Measurements from ENCODE around the gene BIRC3.
"Not testable (repeated sequence)": the region's sequence is repeated elsewhere in the genome, so short reads cannot be mapped to it uniquely, and the experiment has no call there.

BIRC3 gene

DNA sequence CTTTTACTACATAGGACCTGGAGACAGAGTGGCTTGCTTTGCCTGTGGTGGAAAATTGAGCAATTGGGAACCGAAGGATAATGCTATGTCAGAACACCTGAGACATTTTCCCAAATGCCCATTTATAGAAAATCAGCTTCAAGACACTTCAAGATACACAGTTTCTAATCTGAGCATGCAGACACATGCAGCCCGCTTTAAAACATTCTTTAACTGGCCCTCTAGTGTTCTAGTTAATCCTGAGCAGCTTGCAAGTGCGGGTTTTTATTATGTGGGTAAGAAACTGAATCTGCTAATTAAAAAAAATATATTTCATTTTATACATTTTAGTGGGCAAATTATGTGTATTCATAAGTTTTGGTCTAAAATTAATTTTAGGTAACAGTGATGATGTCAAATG is 7.8 kb downstream of the BIRC3 start:
- no peak for DNase-seq (ENCODE audit: low read depth)

DNA sequence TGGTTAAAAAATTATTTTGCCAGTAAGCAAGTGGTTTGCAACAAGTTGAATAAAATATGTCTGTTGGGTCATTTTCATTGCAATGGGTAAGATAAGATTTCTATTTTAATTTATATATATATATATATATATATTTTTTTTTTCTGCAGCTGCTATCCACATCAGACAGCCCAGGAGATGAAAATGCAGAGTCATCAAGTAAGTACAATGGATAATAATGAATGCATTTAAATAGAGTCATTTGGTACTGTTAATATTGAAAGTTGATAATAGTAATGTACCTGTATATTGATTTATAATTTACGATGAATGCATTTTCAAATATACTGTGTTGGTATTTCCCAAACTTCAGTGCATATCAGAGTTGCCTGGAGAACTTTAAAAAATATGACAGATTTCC is 11.5 kb downstream of the BIRC3 start:
- DNase-seq (ENCODE audit: low read depth) = no peak

DNA sequence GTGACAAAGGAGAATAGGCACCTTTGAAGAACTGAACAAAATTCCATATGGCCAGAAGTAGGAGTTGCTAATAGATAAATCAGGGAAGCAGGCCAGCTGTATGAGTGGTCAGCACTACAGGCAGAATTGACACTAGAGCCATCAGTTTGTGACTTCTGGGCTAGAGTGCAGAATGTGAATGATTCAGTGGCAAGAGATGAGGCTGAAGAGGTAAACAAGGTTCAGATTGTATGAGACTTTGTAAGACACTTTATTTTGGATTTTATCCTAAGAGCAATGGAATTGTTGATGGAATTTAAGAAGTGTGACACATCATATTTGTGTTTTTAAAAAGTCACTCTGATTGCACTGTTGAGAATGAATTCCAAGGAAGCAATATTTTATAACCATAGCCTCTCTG is 12.9 kb downstream of the BIRC3 start:
- DNase-seq (ENCODE audit: low read depth) = no peak

GRCh38 chr11:102331341-102331740 is 14.1 kb downstream of the BIRC3 start:
- DNase-seq (ENCODE audit: low read depth) = no peak

DNA sequence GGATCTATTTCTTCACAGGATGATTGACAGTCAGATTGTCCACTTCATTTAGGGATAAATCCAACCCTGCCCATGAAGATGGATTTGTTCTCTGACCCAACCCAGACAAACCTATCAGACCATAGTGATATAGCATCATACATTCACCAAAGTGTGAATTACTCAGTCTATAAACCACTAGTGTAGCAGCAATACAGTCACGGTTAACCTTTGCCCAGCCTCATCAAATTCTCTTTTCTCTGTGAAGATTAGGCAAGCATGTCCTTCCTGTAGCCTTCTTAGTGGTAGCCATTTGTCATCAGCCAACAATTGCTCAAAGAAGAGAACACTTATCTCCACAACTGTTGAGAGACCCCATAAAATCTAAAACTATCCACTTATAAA is 15.3 kb downstream of the BIRC3 start:
- DNase-seq (ENCODE audit: low read depth) = no peak

- DNase-seq (ENCODE audit: low read depth) = no peak
Measured at GRCh38 chr11:102338479-102339010, 21.3 kb downstream of the BIRC3 start.

- not testable (repeated sequence) for DNase-seq (ENCODE audit: low read depth)
Measured at GRCh38 chr11:102341311-102341710, 24.0 kb downstream of the BIRC3 start.

GRCh38 chr11:102341844-102342318 is 24.6 kb downstream of the BIRC3 start:
- peak; percentile 41 for DNase-seq (ENCODE audit: low read depth)

DNA sequence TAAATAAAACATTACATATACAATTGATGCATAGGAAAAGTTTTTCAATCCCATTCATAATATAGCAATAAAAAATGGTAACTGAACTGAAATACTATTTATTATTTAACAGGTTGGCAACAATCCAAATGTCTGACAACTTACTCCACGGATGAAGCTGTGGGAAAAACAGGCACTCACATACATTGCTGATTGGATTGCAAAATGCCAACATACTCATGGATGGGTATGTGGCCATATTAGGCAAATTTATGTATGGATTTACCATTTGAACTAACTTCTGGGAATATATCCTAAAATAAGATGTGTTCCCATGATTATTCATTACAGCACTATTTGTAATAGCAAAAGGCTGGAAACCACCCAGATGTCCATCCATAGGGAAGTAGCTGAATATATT is 26.5 kb downstream of the BIRC3 start:
- no peak for DNase-seq (ENCODE audit: low read depth)

GRCh38 chr11:102345904-102346303 is 28.6 kb downstream of the BIRC3 start:
- no peak for DNase-seq (ENCODE audit: low read depth)

DNA sequence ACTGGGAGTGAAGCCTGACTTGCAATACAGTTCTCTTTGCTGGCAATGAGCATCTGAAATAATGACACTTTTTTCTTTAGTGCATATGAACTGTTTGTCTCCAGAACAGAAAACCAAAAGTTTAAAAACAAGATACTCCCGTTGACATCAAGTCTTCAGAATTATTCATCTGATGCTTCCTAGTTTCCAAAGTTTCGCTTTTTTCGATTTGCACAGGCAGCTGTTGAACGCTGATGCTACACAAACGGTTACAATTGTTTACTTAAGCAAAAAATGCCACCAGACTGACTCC is 29.1 kb downstream of the BIRC3 start:
- no peak for DNase-seq (ENCODE audit: low read depth)

DNA sequence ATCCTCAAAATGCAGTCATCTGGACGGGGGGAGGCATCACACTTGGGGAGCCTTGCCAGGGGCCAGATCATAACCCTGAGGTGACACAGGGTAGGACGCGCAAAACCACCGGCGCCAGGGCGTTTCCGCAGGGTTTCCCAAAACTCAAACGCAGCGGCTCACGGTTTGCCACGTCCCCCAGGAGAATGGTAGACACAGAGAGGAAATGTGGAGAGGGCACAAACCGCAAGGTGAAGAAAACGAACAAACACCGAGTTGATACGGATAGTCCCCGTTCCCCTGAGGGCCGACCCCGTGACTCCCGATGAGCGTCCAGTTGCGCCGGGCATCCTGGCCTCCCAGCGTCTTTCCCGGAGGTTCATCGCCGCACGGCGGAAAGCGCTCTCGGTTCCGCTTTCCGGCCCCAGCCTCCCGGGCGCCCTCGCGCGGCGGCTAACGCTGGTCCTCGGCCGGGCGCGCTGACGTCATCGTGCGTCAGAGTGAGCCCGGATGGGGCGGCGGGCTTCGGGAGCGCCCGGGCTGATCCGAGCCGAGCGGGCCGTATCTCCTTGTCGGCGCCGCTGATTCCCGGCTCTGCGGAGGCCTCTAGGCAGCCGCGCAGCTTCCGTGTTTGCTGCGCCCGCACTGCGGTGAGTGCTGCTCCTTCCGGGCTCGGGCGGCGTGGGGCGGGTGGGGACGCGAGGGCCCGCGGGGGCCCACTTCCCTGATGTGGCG is 29.6 kb downstream of the BIRC3 start, which contains the start of gene BIRC2:
Gene BIRC2, plus strand, starts transcription at position 467 of the 714 bp plus-strand sequence. CDS start 2,641 bp downstream, outside the sequence.
- DNase-seq (ENCODE audit: low read depth) = peak; percentile 56

DNA sequence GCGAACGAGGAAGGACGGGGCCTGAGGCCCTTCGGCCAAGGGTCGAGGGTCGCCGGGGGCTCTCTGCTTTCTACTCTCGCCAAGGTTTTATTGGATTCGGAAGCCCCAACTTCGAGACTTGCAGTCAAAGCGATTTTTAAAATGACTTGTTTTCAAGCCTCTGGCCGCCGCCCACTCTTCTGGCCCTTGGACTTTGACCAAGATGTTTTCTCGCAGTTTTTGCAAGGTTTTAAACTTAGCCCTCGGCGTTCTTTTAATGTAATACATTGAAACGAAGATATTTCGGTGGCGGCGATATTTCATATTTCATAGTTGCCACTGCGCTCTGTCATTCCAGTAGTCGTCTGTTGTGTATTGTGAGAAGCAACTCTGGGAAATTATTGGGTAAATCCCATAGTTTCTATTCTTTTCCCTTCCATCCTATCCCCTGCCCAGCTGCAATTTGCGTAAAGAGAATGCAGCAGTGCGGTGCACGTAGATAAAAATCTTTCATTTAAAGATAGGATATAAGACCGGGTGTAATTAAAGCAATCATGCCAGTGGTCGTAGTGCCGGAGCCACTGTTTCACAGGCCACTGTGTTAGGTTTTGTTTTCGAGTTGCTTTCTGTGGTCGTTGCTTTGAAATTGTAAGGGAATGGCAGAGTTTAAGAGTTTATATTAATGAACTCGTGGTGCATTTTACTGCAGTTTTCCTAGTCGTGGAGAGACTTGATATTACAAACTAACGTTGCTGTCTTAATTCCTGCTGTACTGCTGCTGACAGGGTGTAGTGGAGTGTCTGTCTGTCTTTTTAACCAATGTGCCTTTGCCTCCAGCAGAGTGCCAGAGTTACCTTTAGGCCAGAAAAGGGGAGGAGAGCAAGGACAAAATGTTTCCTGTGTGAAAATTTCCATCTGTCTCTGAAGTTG is 30.4 kb downstream of the BIRC3 start:
- DNase-seq (ENCODE audit: low read depth) = peak; percentile 4

DNA sequence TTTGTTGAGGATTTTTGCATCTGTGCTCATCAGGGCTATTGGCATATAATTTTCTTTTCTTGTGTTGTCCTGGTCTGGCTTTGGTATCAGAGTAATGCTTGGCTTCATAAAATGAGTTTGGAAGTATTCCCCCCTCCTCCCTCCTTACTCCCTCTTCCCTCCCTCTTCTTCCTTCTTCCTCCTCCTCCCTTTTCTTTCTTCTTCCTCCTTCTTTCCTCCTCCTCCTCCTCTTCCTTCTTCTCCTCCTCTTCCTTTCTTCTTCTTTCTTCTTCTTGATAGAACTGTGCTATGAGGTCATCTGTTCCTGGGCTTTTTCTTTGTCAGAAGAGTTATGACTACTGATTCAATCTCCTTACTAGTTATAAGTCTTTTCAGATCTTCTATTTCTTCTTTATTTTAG is 39.8 kb downstream of the BIRC3 start:
- DNase-seq (ENCODE audit: low read depth) = no peak

DNA sequence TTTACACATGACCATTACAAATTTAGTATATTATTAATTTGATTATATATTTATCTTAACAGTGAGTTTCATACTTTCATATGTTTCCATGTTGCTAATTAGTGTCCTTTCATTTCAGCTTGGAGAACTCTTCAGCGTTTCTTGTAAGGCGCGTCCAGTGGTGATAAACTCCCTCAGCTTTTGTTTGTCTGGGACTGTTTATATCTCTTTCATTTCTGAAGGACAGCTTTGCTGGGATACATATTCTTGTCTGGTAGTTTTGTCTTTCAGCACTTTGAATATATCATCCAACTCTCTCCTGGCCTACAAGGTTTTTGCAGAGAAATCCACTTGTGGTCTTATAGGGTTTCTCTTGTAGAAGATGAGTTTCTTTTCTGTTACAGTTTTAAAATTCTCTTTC is 42.1 kb downstream of the BIRC3 start:
- no peak for DNase-seq (ENCODE audit: low read depth)

DNA sequence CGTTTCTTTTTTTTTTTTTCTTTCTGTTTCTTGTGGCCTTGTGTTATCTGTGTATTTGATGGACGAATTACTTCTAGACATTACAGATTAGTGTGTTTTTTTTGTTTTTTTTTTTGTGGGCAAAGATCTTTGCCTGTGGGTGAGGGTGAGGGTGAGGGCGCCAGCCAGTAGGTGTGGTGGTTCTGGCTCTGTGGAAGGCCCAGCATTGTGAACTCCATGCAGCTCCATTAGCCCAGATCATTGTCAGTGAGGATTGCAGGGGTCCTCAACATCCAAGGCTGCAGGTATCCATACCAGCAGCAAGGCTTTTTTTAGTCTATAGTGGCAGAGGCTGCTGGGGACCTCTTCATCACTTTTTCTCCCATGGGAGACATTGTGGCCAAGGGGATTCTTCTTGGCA is 43.4 kb downstream of the BIRC3 start:
- no peak for DNase-seq (ENCODE audit: low read depth)

- DNase-seq (ENCODE audit: low read depth) = peak; percentile 12
Measured at GRCh38 chr11:102361086-102362031, 44.1 kb downstream of the BIRC3 start.

DNA sequence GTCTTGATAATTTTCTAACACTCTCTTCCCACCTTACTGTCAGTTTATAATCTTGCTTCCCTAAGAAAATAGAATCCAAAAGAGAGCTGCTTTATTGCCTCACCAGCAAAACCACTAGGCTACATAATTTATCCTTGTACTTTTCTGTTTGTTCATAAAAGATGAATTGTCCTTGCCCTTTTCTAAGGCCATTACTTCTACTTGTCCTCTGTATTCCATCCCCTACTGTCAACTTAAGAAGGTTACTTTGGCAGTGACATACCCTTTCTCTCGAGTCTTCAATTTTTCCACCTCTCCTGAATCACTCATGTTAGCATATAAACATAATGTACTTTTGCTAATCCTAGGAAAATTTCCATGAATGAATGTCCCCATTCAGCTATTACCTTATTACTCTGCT is 47.7 kb downstream of the BIRC3 start:
- no peak for DNase-seq (ENCODE audit: low read depth)

DNA sequence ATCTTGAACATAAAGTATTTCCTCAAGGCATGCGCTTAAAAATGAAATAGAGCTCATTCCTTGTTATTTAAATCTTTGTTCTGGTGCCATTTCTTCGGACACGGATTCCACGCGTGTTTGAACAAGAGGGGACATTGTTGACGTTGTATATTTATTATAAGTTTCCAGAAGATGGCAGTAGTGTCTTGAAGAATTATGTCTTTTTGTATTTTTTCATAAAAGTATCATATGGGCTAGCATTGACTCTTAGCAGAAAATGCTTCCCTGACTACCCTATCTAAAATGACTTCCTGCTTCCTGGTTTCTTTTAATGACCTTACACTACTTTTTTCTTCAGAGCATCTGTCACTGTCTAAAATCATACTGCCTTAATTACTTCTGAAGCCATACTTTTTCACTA is 50.1 kb downstream of the BIRC3 start:
- no peak for DNase-seq (ENCODE audit: low read depth)

GRCh38 chr11:102368472-102368871 is 51.2 kb downstream of the BIRC3 start:
- DNase-seq (ENCODE audit: low read depth) = no peak

- not testable (repeated sequence) for DNase-seq (ENCODE audit: low read depth)
Measured at GRCh38 chr11:102374633-102375424, 57.5 kb downstream of the BIRC3 start.

Measured in GM04503 (cell line).